PC-3 (cell line): ENCODE results near the gene P4HB. TPM values are rescaled to one million over a fixed set of nuclear protein-coding genes. Genes with fewer than 3 reads are reported as not detected.
A peak's percentile ranks its signal among the peaks of the same experiment; 100 is the strongest.

ENCODE experiments used
- ATAC-seq: fragments of 200-7000 bp; cut with Tn5 transposase; 2 replicates; pipeline ENCODE4 v1.9.1; 2020; ENCODE audit warnings: mild to moderate bottlenecking, moderate library complexity
- Bru-seq: library from RNA; stranded (reverse); fragments of 400-500 nt; gene quantifications from one replicate; lab custom pipeline; 2021; lab: Mats Ljungman, UMichigan
- BruChase-seq, 2 experiments: library from RNA; stranded (reverse); fragments of 400-500 nt; gene quantifications; one replicate each; lab custom pipeline; 2021; lab: Mats Ljungman, UMichigan
- BruUV-seq: library from RNA; stranded (reverse); fragments of 400-500 nt; replicated peaks from 2 replicates; lab custom pipeline; 2021; lab: Mats Ljungman, UMichigan
- CTCF ChIA-PET: fragments of 300-600 bp; sonication (Branson Sonifier 250); formaldehyde crosslinking; loops from one replicate; lab custom pipeline; 2022; ENCODE audit warnings: antibody characterized with exemption; lab: Charles Lee
- POLR2A ChIA-PET: fragments of 300-600 bp; sonication (Branson Sonifier 250); formaldehyde crosslinking; loops from one replicate; lab custom pipeline; 2022; ENCODE audit warnings: antibody characterized with exemption; ENCODE audit not compliant: unreplicated experiment; lab: Charles Lee
- DNase-seq: peaks from one replicate; pipeline ENCODE4 v3.0.0-alpha.2; 2015
- H2AFZ ChIP-seq: fragments of 300-600 bp; sonication (generic); 2 replicates; pipeline ENCODE4 v1.6.0; 2016; ENCODE audit warnings: antibody characterized with exemption, low read length
- H3F3A ChIP-seq: fragments of 300-600 bp; sonication (generic); one replicate; pipeline ENCODE4 v1.6.0; 2017; ENCODE audit warnings: antibody characterized with exemption, low read length, control low read depth, mild to moderate bottlenecking; ENCODE audit not compliant: unreplicated experiment
- H3K27ac ChIP-seq: fragments of 300-600 bp; sonication (generic); 2 replicates; pipeline ENCODE4 v1.5.1; 2016; ENCODE audit warnings: mild to moderate bottlenecking, low read length
- H3K27me3 ChIP-seq: fragments of 300-600 bp; sonication (generic); 2 replicates; pipeline ENCODE4 v1.6.1; 2016; ENCODE audit warnings: low read length, mixed read lengths
- H3K36me3 ChIP-seq: fragments of 300-600 bp; sonication (generic); 2 replicates; pipeline ENCODE4 v1.6.1; 2016; ENCODE audit warnings: low read depth, mixed run types, low read length, mixed read lengths
- H3K4me1 ChIP-seq: fragments of 300-600 bp; sonication (generic); 2 replicates; pipeline ENCODE4 v1.5.1; 2016; ENCODE audit warnings: low read length; ENCODE audit not compliant: insufficient read depth
- H3K4me2 ChIP-seq: fragments of 300-600 bp; sonication (generic); 2 replicates; pipeline ENCODE4 v1.6.0; 2016; ENCODE audit warnings: low read length
- H3K4me3 ChIP-seq: fragments of 300-600 bp; sonication (generic); 2 replicates; pipeline ENCODE4 v1.5.1; 2016; ENCODE audit warnings: mild to moderate bottlenecking, low read length, mixed read lengths
- H3K79me2 ChIP-seq: fragments of 300-600 bp; sonication (generic); 2 replicates; pipeline ENCODE4 v1.6.1; 2017; ENCODE audit warnings: low read length, mixed read lengths
- H3K9ac ChIP-seq: fragments of 300-600 bp; sonication (generic); 2 replicates; pipeline ENCODE4 v1.6.0; 2016; ENCODE audit warnings: mild to moderate bottlenecking, low read length
- H3K9me2 ChIP-seq: fragments of 300-600 bp; sonication (generic); replicated peaks from 2 replicates; pipeline ENCODE4 v1.6.1; 2016; ENCODE audit warnings: mixed run types, low read length, mixed read lengths
- H3K9me3 ChIP-seq: fragments of 300-600 bp; sonication (generic); 2 replicates; pipeline ENCODE4 v1.6.1; 2016; ENCODE audit warnings: low read length, mixed read lengths
- H4K20me1 ChIP-seq: fragments of 300-600 bp; sonication (generic); 2 replicates; pipeline ENCODE4 v1.6.1; 2016; ENCODE audit warnings: low read length, mixed read lengths
- CTCF ChIP-seq: fragments of 300-600 bp; sonication (generic); conservative IDR thresholded peaks from 2 replicates; pipeline ENCODE4 v1.5.1; 2017; ENCODE audit warnings: antibody characterized with exemption, low read depth, mild to moderate bottlenecking, low read length
- EZH2 ChIP-seq: fragments of 300-600 bp; sonication (generic); IDR thresholded peaks from one replicate; pipeline ENCODE4 v1.6.1; 2017; ENCODE audit warnings: antibody characterized with exemption, mild to moderate bottlenecking, low read length; ENCODE audit not compliant: unreplicated experiment
- EZH2phosphoT487 ChIP-seq: fragments of 300-600 bp; sonication (generic); IDR thresholded peaks from 2 replicates; pipeline ENCODE4 v1.6.1; 2018; ENCODE audit warnings: mild to moderate bottlenecking, antibody characterized with exemption, low read length, borderline replicate concordance
- intact Hi-C: fragments of 100-400 bp; cut with micrococcal nuclease; formaldehyde crosslinking; loops from 2 replicates; pipeline ENCODE4 v1.9.0; 2023
- long read RNA-seq: library from polyadenylated mRNA; unstranded; transcript quantifications from one replicate; pipeline ENCODE4 v2.0.0, GENCODE V29; 2021; ENCODE audit not compliant: unreplicated experiment
- total RNA-seq: library from RNA; depleted of rRNA; stranded (reverse); fragments of >200 nt; gene quantifications from 2 replicates; pipeline ENCODE4 v1.2.3, GENCODE V29; 2014; rRNA removed

Gene P4HB
- 969 and 1,089 TPM in 2 replicates for total RNA-seq
- Bru-seq, nascent RNA: percentile 97 among the genes with signal in this experiment
- percentile 99 among the genes with signal in this experiment for BruChase-seq, experiment 1, labeled RNA remaining after a 6-hour chase
- BruChase-seq, experiment 2, labeled RNA remaining after a 2-hour chase: percentile 98 among the genes with signal in this experiment
- long read RNA-seq, transcript P4HB-201 (11 exons, 2,603 nt): major isoform, 3,225 of 4,155 reads
- long read RNA-seq, transcript P4HB-210 (5 exons, 765 nt): minor isoform, 53 of 4,155 reads
- long read RNA-seq, transcript P4HB-208 (2 exons, 914 nt): minor isoform, 32 of 4,155 reads
- long read RNA-seq, transcript P4HB-215 (3 exons, 493 nt): minor isoform, 10 of 4,155 reads
- long read RNA-seq, partial matches to known transcripts: 406 of 4,155 reads
- long read RNA-seq, other reads (novel, unspliced or antisense): 416 of 4,155 reads

GRCh38 chr17:81859906-81860755, at the start of gene P4HB:
Gene P4HB (minus strand): TSS chr17:81860535. CDS start chr17:81860471, 64 bp downstream.
- H3K9me2 ChIP-seq: no peaks in the 10 kb centered on the region
- H3K4me2 ChIP-seq: peak within 1 kb of the TSS; percentile 95
- peak within 1 kb of the TSS; percentile 98 for H3K9ac ChIP-seq
- peaks cover 89% of the 10 kb centered on the region for H3K79me2 ChIP-seq
- H3K27me3 ChIP-seq: no peaks in the 10 kb centered on the region
- H4K20me1 ChIP-seq: peaks cover 35% of the 10 kb centered on the region
- peaks cover 18% of the 10 kb centered on the region for H3K36me3 ChIP-seq
- POLR2A ChIA-PET: interaction anchor here (0.6 kb wide), 1 partner anchor 28 kb away, joined by 4 read pairs; no protein-coding TSS in a partner anchor
- no peak for TF ChIP-seq CTCF
- no peak for TF ChIP-seq EZH2phosphoT487
- no peak for TF ChIP-seq EZH2
- H3K27ac ChIP-seq: peak within 1 kb of the TSS; percentile 73
- H3F3A ChIP-seq: no peaks in the 10 kb centered on the region
- CTCF ChIA-PET: interaction anchor here (0.7 kb wide), 1 partner anchor 198 kb away, joined by 3 read pairs; no protein-coding TSS in a partner anchor
- peaks cover 36% of the 10 kb centered on the region for H3K4me1 ChIP-seq
- BruUV-seq: no TSS peak
- peak within 1 kb of the TSS; percentile 93 for H3K4me3 ChIP-seq
- peak within 1 kb of the TSS; percentile 29 for H2AFZ ChIP-seq
- ATAC-seq (peak; percentile 83), DNase-seq (no peak)
- intact Hi-C loops: loop anchor here (1.0 kb wide), 1 partner anchor 127 kb away; no protein-coding TSS in a partner anchor
- H3K9me3 ChIP-seq: no peaks in the 10 kb centered on the region

- Histone ChIP-seq H3K27me3 (no peaks in the 10 kb centered on the region), H3K4me2 (no peak overlapping the region), H3F3A (peaks cover 7% of the 10 kb centered on the region), H3K36me3 (peaks cover 16% of the 10 kb centered on the region; the same call in 1 of the 2 replicates), H3K9me2 (no peaks in the 10 kb centered on the region), H3K4me1 (peaks cover 29% of the 10 kb centered on the region), H3K9ac (no peak overlapping the region), H3K9me3 (no peaks in the 10 kb centered on the region), H3K27ac (no peak overlapping the region), H3K4me3 (no peak overlapping the region), H2AFZ (no peak overlapping the region), H3K79me2 (no peaks in the 10 kb centered on the region), H4K20me1 (0 out of 2 replicates have a peak, but pooled peaks cover 9% of the 10 kb centered on the region)
- ChIA-PET CTCF (no interaction called here), POLR2A (no interaction called here)
- intact Hi-C loops: no loop called here
- no peak for DNase-seq
- ATAC-seq: no peak
- TF ChIP-seq EZH2 (no peak), CTCF (no peak), EZH2phosphoT487 (no peak)
- BruUV-seq: no TSS peak
These were observed 48.9 kb upstream of the P4HB start for GRCh38 chr17:81909231-81909630.
